Measurements from ENCODE around the gene NDUFS4.

Gene NDUFS4

GRCh38 chr5:53549792-53550191 is 10.6 kb upstream of the NDUFS4 start:
- H3K79me2 ChIP-seq (ENCODE audit: insufficient read depth, low read length), result no peaks in the 10 kb centered on the region
- no peaks in the 10 kb centered on the region for H3K9me3 ChIP-seq (ENCODE audit: insufficient read depth, low read length)
- no peak overlapping the region for H3K4me3 ChIP-seq (ENCODE audit: insufficient read depth, low read length, poor library complexity, severe bottlenecking)
- no peaks in the 10 kb centered on the region for H3K36me3 ChIP-seq (ENCODE audit: low read length)
- H3K9me2 ChIP-seq (replicated peaks; ENCODE audit: insufficient read depth, low read length), result no peaks in the 10 kb centered on the region
- H3K9ac ChIP-seq (ENCODE audit: low read length), result no peak overlapping the region
- H3K27ac ChIP-seq (ENCODE audit: low read depth, low read length), result no peak overlapping the region
- H4K20me1 ChIP-seq (ENCODE audit: low read depth, low read length), result no peaks in the 10 kb centered on the region
- H3K4me2 ChIP-seq (ENCODE audit: low read depth, low read length, poor library complexity, severe bottlenecking), result no peak overlapping the region
- H3K27me3 ChIP-seq (ENCODE audit: low read length), result no peaks in the 10 kb centered on the region
- TF ChIP-seq, protein P1, sequence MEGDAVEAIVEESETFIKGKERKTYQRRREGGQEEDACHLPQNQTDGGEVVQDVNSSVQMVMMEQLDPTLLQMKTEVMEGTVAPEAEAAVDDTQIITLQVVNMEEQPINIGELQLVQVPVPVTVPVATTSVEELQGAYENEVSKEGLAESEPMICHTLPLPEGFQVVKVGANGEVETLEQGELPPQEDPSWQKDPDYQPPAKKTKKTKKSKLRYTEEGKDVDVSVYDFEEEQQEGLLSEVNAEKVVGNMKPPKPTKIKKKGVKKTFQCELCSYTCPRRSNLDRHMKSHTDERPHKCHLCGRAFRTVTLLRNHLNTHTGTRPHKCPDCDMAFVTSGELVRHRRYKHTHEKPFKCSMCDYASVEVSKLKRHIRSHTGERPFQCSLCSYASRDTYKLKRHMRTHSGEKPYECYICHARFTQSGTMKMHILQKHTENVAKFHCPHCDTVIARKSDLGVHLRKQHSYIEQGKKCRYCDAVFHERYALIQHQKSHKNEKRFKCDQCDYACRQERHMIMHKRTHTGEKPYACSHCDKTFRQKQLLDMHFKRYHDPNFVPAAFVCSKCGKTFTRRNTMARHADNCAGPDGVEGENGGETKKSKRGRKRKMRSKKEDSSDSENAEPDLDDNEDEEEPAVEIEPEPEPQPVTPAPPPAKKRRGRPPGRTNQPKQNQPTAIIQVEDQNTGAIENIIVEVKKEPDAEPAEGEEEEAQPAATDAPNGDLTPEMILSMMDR (IDR thresholded peaks at IDR 0.05; ENCODE audit: insufficient read depth, low read length, poor library complexity, severe bottlenecking), result no peak
- TF ChIP-seq EZH2phosphoT487 (conservative IDR thresholded peaks at IDR 0.05; ENCODE audit: low read length), result no peak
- no peaks in the 10 kb centered on the region for H3F3A ChIP-seq (ENCODE audit: insufficient read depth)
- H2AFZ ChIP-seq (ENCODE audit: low read depth, low read length, severe bottlenecking), result no peak overlapping the region

GRCh38 chr5:53552561-53552960 is 7.9 kb upstream of the NDUFS4 start:
- Histone ChIP-seq H3K9me3 (ENCODE audit: insufficient read depth, low read length) (no peaks in the 10 kb centered on the region), H3K36me3 (ENCODE audit: low read length) (no peaks in the 10 kb centered on the region), H2AFZ (ENCODE audit: low read depth, low read length, severe bottlenecking) (no peak overlapping the region), H3K9ac (ENCODE audit: low read length) (no peak overlapping the region), H4K20me1 (ENCODE audit: low read depth, low read length) (no peaks in the 10 kb centered on the region), H3K27ac (ENCODE audit: low read depth, low read length) (no peak overlapping the region), H3K27me3 (ENCODE audit: low read length) (no peaks in the 10 kb centered on the region), H3K79me2 (ENCODE audit: insufficient read depth, low read length) (no peaks in the 10 kb centered on the region), H3K4me3 (ENCODE audit: insufficient read depth, low read length, poor library complexity, severe bottlenecking) (no peak overlapping the region), H3K9me2 (replicated peaks; ENCODE audit: insufficient read depth, low read length) (no peaks in the 10 kb centered on the region), H3K4me2 (ENCODE audit: low read depth, low read length, poor library complexity, severe bottlenecking) (no peak overlapping the region), H3F3A (ENCODE audit: insufficient read depth) (no peaks in the 10 kb centered on the region)
- no peak for TF ChIP-seq EZH2phosphoT487 (conservative IDR thresholded peaks at IDR 0.05; ENCODE audit: low read length)
- TF ChIP-seq, protein P1 (IDR thresholded peaks at IDR 0.05; ENCODE audit: insufficient read depth, low read length, poor library complexity, severe bottlenecking), result no peak

DNA sequence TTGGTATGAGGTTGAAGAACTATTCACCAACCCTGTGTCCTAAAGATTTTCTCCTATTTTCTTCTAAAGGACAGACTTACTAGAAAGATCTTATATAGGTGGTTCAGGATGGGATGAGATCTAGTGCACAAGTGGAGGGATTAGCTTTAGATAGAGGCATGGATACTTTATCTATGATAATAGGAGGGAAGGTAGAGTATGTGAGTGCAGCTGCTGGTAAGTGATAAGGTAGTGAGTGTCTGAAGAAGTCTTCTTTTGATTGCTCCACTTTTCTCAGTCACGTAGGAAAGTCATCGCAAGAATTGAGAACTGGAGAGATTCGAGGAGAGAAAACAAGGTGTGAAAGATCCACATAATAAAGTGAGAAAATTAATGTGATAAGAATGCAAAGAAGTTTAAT is 6.0 kb upstream of the NDUFS4 start:
- H3K9me2 ChIP-seq (replicated peaks; ENCODE audit: insufficient read depth, low read length), result no peaks in the 10 kb centered on the region
- no peak overlapping the region for H3K4me3 ChIP-seq (ENCODE audit: insufficient read depth, low read length, poor library complexity, severe bottlenecking)
- no peak overlapping the region for H3K4me2 ChIP-seq (ENCODE audit: low read depth, low read length, poor library complexity, severe bottlenecking)
- H3K9me3 ChIP-seq (ENCODE audit: insufficient read depth, low read length), result no peaks in the 10 kb centered on the region
- H4K20me1 ChIP-seq (ENCODE audit: low read depth, low read length), result no peaks in the 10 kb centered on the region
- no peak overlapping the region for H2AFZ ChIP-seq (ENCODE audit: low read depth, low read length, severe bottlenecking)
- H3F3A ChIP-seq (ENCODE audit: insufficient read depth), result no peaks in the 10 kb centered on the region
- H3K79me2 ChIP-seq (ENCODE audit: insufficient read depth, low read length), result no peaks in the 10 kb centered on the region
- H3K27me3 ChIP-seq (ENCODE audit: low read length), result no peaks in the 10 kb centered on the region
- TF ChIP-seq, protein P1 (IDR thresholded peaks at IDR 0.05; ENCODE audit: insufficient read depth, low read length, poor library complexity, severe bottlenecking), result no peak
- no peak for TF ChIP-seq EZH2phosphoT487 (conservative IDR thresholded peaks at IDR 0.05; ENCODE audit: low read length)
- no peaks in the 10 kb centered on the region for H3K36me3 ChIP-seq (ENCODE audit: low read length)
- H3K9ac ChIP-seq (ENCODE audit: low read length), result no peak overlapping the region
- H3K27ac ChIP-seq (ENCODE audit: low read depth, low read length), result no peak overlapping the region
